Activated T-cell treated with anti-CD3 and anti-CD28 coated beads, Interleukin-2, amount 50 U/mL, for 72 hours (primary cell): ENCODE measurements around the gene CST4. TPM values are rescaled to one million over a fixed set of nuclear protein-coding genes. Genes with fewer than 3 reads are reported as not detected.
"Not testable (repeated sequence)": the region's sequence is repeated elsewhere in the genome, so short reads cannot be mapped to it uniquely, and the experiment has no call there.

Source experiments
- ATAC-seq, 2 donors: fragments of 150-1000 bp; cut with Tn5 transposase; replicated peaks in 1 of 2; 2 replicates each; pipeline ENCODE4 v1.10.0; 2021; ENCODE audit warnings: moderate library complexity in 2 of 2, mild to moderate bottlenecking in 1 of 2
- DNase-seq, 2 donors: peaks; one replicate each; pipeline ENCODE4 v3.0.0; 2021 to 2022; ENCODE audit warnings: mixed read lengths in 1 of 2
- H3K27ac Mint-ChIP-seq: one replicate; pipeline ENCODE4 v1.8.0; 2022; ENCODE audit warnings: mild to moderate bottlenecking, moderate library complexity, mixed read lengths
- H3K27me3 Mint-ChIP-seq: one replicate; pipeline ENCODE4 v1.8.0; 2022; ENCODE audit warnings: low read depth, mixed read lengths
- H3K36me3 Mint-ChIP-seq, 2 donors: one replicate each; pipeline ENCODE4 v1.8.0; 2022; ENCODE audit warnings: mixed read lengths in 2 of 2, mild to moderate bottlenecking in 1 of 2; ENCODE audit not compliant: insufficient read depth in 2 of 2
- H3K4me1 Mint-ChIP-seq: one replicate; pipeline ENCODE4 v1.8.0; 2022; ENCODE audit warnings: low read depth, mixed read lengths
- H3K4me3 Mint-ChIP-seq, 2 donors: one replicate each; pipeline ENCODE4 v1.8.0; 2022; ENCODE audit warnings: mild to moderate bottlenecking in 2 of 2, mixed read lengths in 2 of 2, moderate library complexity in 2 of 2
- H3K9me3 Mint-ChIP-seq, 2 donors: one replicate each; pipeline ENCODE4 v1.8.0; 2022; ENCODE audit warnings: mixed read lengths in 2 of 2
- total RNA-seq, 2 donors: library from RNA; stranded (reverse); gene quantifications; one replicate each; pipeline ENCODE4 v1.2.3, GENCODE V29; 2022

CST4 gene
- total RNA-seq: not detected

GRCh38 chr20:23688684-23689398 lies at the start of gene CST4:
CST4 (minus strand) TSS chr20:23689038; CDS start chr20:23688969, 69 bp downstream.
- not testable (repeated sequence) for H3K27ac Mint-ChIP-seq, H3K27me3 Mint-ChIP-seq, H3K4me1 Mint-ChIP-seq, ATAC-seq, H3K9me3 Mint-ChIP-seq, H3K4me3 Mint-ChIP-seq, DNase-seq, H3K36me3 Mint-ChIP-seq

- DNase-seq, H3K27ac Mint-ChIP-seq, H3K9me3 Mint-ChIP-seq, ATAC-seq, H3K4me1 Mint-ChIP-seq, H3K36me3 Mint-ChIP-seq, H3K4me3 Mint-ChIP-seq: not testable (repeated sequence)
- peaks cover 24% of the 10 kb centered on the region for H3K27me3 Mint-ChIP-seq
Observed at GRCh38 chr20:23735391-23735790, 46.6 kb upstream of the CST4 start.

GRCh38 chr20:23734949-23735348 lies 46.1 kb upstream of the CST4 start:
- not testable (repeated sequence) for H3K36me3 Mint-ChIP-seq, DNase-seq, ATAC-seq, H3K9me3 Mint-ChIP-seq, H3K27ac Mint-ChIP-seq, H3K4me3 Mint-ChIP-seq, H3K4me1 Mint-ChIP-seq
- peaks cover 24% of the 10 kb centered on the region for H3K27me3 Mint-ChIP-seq

DNA sequence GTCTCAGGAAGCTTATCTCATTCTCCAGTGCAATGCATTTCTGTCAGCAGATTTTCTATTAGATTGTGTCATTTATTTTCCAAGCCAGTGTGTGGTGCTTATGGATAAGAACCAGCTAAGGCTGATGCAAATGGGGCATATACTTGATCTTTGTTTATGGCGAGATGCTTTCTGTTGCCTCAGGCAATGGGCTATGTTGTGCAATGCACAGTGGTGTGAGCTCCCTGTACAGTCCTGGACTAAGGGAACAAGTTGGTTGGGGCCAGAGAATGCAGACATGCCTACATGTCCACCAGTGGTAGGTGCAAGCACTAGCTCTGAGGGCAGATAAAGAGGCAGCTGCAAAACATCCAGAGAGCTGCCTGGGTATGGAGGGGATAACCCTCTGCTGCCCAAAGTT lies 45.6 kb upstream of the CST4 start:
- peaks cover 24% of the 10 kb centered on the region for H3K27me3 Mint-ChIP-seq
- ATAC-seq, H3K36me3 Mint-ChIP-seq, H3K4me1 Mint-ChIP-seq, H3K4me3 Mint-ChIP-seq, H3K9me3 Mint-ChIP-seq, H3K27ac Mint-ChIP-seq, DNase-seq: not testable (repeated sequence)

GRCh38 chr20:23727016-23727415 lies 38.2 kb upstream of the CST4 start:
- DNase-seq: no peak
- Mint-ChIP-seq H3K9me3 (no peaks in the 10 kb centered on the region), H3K4me1 (no peaks in the 10 kb centered on the region), H3K27me3 (peaks cover 14% of the 10 kb centered on the region), H3K27ac (no peak overlapping the region), H3K4me3 (no peak overlapping the region), H3K36me3 (no peaks in the 10 kb centered on the region)
- no peak for ATAC-seq

GRCh38 chr20:23725102-23725501 lies 36.3 kb upstream of the CST4 start:
- H3K9me3 Mint-ChIP-seq: no peaks in the 10 kb centered on the region
- H3K36me3 Mint-ChIP-seq: no peaks in the 10 kb centered on the region
- no peak for ATAC-seq
- no peak overlapping the region for H3K4me3 Mint-ChIP-seq
- H3K27me3 Mint-ChIP-seq: peaks cover 14% of the 10 kb centered on the region
- no peaks in the 10 kb centered on the region for H3K4me1 Mint-ChIP-seq
- DNase-seq: no peak
- H3K27ac Mint-ChIP-seq: no peak overlapping the region

DNA sequence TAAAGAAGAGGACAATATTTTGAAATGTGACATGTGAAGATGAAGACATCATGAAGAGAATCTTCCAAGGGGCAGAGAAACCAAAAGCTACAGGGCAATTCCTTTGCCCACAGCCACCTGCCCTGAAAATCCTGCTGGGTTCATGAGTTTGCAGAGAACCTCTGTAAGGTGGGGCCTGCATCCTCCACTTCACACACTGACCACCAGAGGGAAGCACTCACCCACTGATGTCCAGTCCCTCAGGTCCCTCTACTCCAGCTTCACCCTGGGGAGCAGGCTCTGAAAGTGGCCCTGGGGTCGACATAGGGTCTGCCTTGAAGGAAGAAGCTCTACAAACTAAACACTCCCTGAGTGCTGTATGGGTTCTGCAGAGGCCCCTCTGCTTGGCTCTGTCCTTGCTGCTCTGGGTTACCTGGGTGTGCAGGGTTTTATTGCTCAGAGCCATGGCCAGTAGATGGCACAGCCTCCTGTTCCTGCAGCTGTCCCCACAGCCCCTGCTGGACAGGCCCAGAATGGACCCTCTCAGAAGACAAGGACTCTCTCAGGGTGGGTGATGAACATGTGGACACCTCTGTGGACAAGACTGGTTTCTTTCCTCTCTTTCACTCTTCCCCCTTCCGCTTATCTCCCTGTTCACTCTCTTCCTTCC lies 34.9 kb upstream of the CST4 start:
- peak; percentile 52 to 69 for ATAC-seq

GRCh38 chr20:23722851-23723250 lies 34.0 kb upstream of the CST4 start:
- DNase-seq, H3K9me3 Mint-ChIP-seq, H3K36me3 Mint-ChIP-seq, H3K27ac Mint-ChIP-seq, H3K4me1 Mint-ChIP-seq, ATAC-seq, H3K4me3 Mint-ChIP-seq: not testable (repeated sequence)
- H3K27me3 Mint-ChIP-seq: peaks cover 14% of the 10 kb centered on the region

More for the DNA sequence above, 34.9 kb upstream of the CST4 start:
- not testable (repeated sequence) for H3K4me1 Mint-ChIP-seq, H3K9me3 Mint-ChIP-seq, H3K27ac Mint-ChIP-seq, H3K4me3 Mint-ChIP-seq, H3K36me3 Mint-ChIP-seq
- peaks cover 14% of the 10 kb centered on the region for H3K27me3 Mint-ChIP-seq
- DNase-seq: peak; percentile 34 to 41

GRCh38 chr20:23721962-23722361 lies 33.1 kb upstream of the CST4 start:
- H3K36me3 Mint-ChIP-seq: no peaks in the 10 kb centered on the region
- H3K9me3 Mint-ChIP-seq: peaks cover 0 to 3% of the 10 kb centered on the region in 2 donors
- peaks cover 21% of the 10 kb centered on the region for H3K27me3 Mint-ChIP-seq
- no peaks in the 10 kb centered on the region for H3K4me1 Mint-ChIP-seq
- ATAC-seq (no peak), DNase-seq (no peak)
- H3K27ac Mint-ChIP-seq: no peak overlapping the region
- no peak overlapping the region for H3K4me3 Mint-ChIP-seq

DNA sequence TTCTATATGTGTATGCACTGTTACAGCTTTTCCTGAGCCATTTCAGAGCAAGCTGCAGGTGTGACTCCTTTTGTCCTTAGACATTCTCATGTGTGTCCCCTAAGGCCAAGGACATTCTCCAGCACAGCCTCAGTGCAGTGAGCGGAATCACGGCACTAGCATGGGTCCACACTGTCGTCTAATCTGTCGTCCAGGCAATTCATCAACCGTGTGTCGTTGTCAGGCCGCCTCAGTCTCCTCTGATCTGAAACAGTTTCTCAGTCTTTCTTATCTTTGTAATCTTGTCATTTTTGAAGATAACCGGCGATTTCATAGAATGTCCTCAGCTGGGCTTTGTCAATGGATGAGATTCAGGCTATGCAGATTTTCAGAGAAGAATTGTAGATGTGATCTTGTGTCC lies 30.5 kb upstream of the CST4 start:
- not testable (repeated sequence) for H3K27ac Mint-ChIP-seq, H3K4me3 Mint-ChIP-seq, H3K9me3 Mint-ChIP-seq, H3K36me3 Mint-ChIP-seq, H3K4me1 Mint-ChIP-seq, DNase-seq, ATAC-seq
- H3K27me3 Mint-ChIP-seq: peaks cover 26% of the 10 kb centered on the region

- H3K36me3 Mint-ChIP-seq, ATAC-seq, H3K9me3 Mint-ChIP-seq, H3K4me3 Mint-ChIP-seq, H3K27ac Mint-ChIP-seq, H3K27me3 Mint-ChIP-seq, H3K4me1 Mint-ChIP-seq, DNase-seq: not testable (repeated sequence)
Observed at GRCh38 chr20:23711778-23712177, 22.9 kb upstream of the CST4 start.

GRCh38 chr20:23710771-23711170 lies 21.9 kb upstream of the CST4 start:
- no peaks in the 10 kb centered on the region for H3K9me3 Mint-ChIP-seq
- H3K36me3 Mint-ChIP-seq: no peaks in the 10 kb centered on the region
- peaks cover 8% of the 10 kb centered on the region for H3K27me3 Mint-ChIP-seq
- no peak overlapping the region for H3K4me3 Mint-ChIP-seq
- DNase-seq (no peak), ATAC-seq (no peak)
- H3K4me1 Mint-ChIP-seq: no peaks in the 10 kb centered on the region
- no peak overlapping the region for H3K27ac Mint-ChIP-seq

GRCh38 chr20:23705895-23706294 lies 17.1 kb upstream of the CST4 start:
- Mint-ChIP-seq H3K4me3 (no peak overlapping the region), H3K9me3 (no peaks in the 10 kb centered on the region), H3K27me3 (peaks cover 16% of the 10 kb centered on the region), H3K36me3 (no peaks in the 10 kb centered on the region), H3K27ac (peak overlapping the region; percentile 84), H3K4me1 (no peaks in the 10 kb centered on the region)
- ATAC-seq (no peak), DNase-seq (no peak)

DNA sequence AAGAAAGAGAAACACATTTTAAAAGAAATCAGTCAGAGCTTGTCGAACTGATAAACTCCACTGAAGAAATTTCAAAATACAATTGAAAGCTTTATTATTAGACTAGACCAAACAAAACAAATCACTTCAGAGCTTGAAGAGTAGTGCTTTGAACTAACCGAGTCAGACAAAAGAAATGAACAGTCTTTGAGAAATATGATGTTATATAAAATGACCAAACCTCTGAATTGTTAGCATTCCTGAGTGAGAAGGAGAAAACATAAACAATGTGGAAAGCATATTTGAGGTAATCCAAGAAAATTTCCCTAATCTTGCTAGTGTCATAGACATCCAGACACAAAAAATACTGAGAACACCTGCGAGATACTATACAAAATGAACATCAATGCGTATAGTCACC lies 13.2 kb upstream of the CST4 start:
- DNase-seq: no peak
- Mint-ChIP-seq H3K27me3 (peaks cover 22% of the 10 kb centered on the region), H3K36me3 (no peaks in the 10 kb centered on the region), H3K27ac (no peak overlapping the region), H3K4me3 (no peak overlapping the region), H3K9me3 (no peaks in the 10 kb centered on the region), H3K4me1 (no peaks in the 10 kb centered on the region)
- no peak for ATAC-seq
